Bronchial smooth muscle cell (primary cell): Measurements from ENCODE around the gene AMELY. TPM values are rescaled to one million over a fixed set of nuclear protein-coding genes. Genes with fewer than 3 reads are reported as not detected.

Experiments
- total RNA-seq: library from RNA; depleted of rRNA; stranded (reverse); fragments of >200 nt; gene quantifications from 2 replicates; pipeline ENCODE4 v1.2.1, GENCODE V29; 2014

Gene AMELY, protein sequence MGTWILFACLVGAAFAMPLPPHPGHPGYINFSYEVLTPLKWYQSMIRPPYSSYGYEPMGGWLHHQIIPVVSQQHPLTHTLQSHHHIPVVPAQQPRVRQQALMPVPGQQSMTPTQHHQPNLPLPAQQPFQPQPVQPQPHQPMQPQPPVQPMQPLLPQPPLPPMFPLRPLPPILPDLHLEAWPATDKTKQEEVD
- total RNA-seq, result not detected in 2 replicates

DNA sequence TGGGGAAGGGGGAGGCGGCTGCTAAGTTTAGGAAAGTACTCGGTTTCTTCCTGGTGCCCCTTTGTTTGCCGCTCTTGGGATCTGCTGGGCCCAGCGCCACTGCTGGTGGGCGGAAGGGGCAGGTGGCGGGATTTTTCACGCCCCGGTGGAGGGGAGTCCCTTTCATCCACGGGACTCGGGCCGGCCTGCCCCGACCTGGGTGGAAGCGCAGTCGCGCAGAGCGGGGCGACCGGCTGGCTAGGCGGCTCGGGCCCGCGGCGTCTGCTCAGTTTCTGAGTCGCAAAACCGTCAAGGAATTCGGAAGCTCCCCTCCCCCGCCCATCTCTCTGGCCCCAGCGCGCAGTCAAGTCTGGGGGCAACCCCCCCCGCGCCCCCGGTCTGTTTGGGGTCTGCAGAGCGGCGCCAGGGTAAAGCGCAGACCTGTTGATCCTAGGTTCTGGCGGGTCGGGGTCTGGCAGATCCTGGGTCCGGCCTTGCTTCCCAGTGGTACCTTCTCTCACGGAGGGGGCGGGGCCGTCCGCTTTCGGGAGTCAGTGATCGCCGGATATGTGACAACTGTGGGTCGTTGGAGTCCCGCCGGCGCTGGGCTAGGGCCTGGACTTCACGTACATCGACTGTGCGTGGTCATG, at the start of gene AMELY:
Gene AMELY (minus strand): TSS at position 500 of the 629 bp plus-strand sequence. CDS start 39,144 bp downstream, outside the sequence.

DNA sequence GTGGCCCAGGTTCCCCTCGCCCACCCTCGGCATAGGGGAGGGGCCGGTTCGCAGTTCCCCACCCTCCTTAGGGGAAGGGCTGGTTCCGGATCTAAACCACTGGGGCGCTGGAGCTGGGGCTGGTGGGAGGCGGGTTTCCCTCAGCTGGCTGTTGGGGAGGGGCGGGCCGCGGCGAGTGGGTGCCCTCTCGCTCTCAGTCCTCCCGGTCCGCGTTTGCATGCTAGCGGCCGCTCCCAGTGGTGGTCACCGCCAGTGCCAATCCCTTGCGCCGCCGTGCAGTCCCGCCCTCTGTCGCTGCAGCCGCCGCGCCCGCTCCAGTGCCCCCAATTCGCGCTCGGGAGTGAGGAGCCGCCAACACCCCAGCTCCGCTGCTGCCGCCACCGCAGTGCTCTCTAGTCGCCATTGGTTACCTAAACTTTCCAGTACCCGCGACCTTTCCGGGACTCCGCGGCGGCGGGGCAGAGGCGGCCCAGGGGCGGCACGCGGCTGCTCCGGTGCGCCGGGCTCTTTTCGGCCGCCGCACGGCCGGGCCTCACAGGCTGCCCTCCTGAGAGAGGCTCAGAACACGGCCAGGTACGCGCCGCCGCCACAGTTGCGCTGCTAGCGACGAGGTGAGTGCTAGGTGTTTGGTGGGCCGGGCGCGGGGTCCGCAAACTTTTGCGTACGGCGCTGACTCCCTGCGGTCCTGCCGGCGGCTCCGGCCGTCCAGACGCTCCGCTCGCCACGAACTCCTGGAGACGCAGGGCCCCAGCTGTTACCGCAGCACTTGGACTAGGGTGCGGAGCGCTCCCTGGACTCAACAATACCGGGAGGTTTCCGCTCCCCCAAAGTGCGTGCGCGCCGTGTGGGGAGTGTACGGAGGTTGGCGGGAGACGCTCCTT, 940 bp downstream of the AMELY start, which contains the start of gene TBL1Y:
Gene TBL1Y (plus strand): TSS at position 326 of the 881 bp plus-strand sequence. CDS start 114,388 bp downstream, outside the sequence.

Other genes with a start within 250 kb of the AMELY start
- gene TBL1Y, start 1.1 kb downstream of the AMELY start, total RNA-seq, result not detected in 2 replicates